Epithelial cell of esophagus (primary cell): ENCODE data around the gene FAM171A1.

Experiments
- DNase-seq: peaks from one replicate; pipeline ENCODE4 v3.0.0; 2010; ENCODE audit warnings: low read depth
- H3K4me3 ChIP-seq: 2 replicates; pipeline ENCODE4 v1.5.1; 2011; ENCODE audit warnings: mild to moderate bottlenecking, low read length, control low read depth
- TF ChIP-seq, protein P1 (sequence below): IDR thresholded peaks from 2 replicates; pipeline ENCODE4 v1.5.1; 2011; ENCODE audit warnings: low read depth, mild to moderate bottlenecking, low read length, control low read depth, inconsistent platforms; ENCODE audit not compliant: insufficient read depth; ENCODE audit errors: missing control alignments

Gene FAM171A1

DNA sequence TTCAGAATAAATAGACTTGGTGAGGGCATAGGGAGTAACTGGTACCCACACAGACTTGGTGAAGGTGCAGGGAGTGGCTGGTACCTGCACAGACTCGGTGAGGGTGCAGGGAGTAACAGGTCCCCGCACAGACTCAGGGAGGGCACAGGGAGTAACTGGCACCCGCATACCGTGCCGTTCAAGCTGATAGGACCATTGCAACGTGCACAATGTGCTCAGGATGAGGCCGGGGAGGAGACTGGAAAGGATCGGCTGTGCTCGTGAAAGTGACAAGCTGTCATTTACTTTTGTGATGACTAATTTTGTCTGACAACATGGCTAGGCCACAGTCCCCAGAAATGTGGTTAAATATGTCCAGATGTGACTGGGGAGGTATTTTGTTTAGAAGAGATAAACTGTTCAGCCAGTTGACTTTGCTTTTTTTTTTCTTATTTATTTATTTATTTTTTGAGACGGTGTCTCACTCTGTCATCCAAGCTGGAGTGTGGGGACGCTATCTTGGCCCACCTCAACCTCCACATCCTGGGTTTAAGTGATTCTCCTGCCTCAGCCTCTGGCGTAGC is 126.4 kb downstream of the FAM171A1 start:
- H3K4me3 ChIP-seq: no peak overlapping the region
- TF ChIP-seq, protein P1, sequence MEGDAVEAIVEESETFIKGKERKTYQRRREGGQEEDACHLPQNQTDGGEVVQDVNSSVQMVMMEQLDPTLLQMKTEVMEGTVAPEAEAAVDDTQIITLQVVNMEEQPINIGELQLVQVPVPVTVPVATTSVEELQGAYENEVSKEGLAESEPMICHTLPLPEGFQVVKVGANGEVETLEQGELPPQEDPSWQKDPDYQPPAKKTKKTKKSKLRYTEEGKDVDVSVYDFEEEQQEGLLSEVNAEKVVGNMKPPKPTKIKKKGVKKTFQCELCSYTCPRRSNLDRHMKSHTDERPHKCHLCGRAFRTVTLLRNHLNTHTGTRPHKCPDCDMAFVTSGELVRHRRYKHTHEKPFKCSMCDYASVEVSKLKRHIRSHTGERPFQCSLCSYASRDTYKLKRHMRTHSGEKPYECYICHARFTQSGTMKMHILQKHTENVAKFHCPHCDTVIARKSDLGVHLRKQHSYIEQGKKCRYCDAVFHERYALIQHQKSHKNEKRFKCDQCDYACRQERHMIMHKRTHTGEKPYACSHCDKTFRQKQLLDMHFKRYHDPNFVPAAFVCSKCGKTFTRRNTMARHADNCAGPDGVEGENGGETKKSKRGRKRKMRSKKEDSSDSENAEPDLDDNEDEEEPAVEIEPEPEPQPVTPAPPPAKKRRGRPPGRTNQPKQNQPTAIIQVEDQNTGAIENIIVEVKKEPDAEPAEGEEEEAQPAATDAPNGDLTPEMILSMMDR: no peak
- no peak for DNase-seq

DNA sequence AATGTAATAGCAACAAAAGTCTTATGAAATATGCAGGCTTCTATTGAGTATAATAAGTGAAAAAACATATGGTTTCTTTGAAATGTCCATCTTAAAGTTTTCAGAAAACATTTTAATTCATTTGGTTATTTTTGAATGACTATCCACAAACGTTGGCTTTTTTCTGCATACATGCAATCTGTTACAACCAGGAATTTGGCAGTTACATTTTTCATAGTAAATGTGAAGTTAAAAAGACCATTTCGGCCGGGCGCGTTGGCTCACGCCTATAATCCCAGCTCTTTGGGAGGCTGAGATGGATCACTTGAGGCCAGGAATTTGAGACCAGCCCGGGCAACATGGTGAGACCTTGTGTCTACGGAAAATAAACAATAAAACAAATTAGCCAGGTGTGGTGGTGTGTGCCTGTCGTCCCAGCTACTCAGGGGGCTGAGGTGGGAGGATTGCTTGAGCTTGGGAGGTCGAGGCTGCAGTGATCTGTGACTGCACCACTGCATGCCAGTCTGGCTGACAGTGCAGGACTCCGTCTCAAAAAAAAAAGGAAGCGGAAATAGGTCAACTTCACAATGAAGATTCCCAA is 128.7 kb downstream of the FAM171A1 start:
- no peak overlapping the region for H3K4me3 ChIP-seq
- TF ChIP-seq, protein P1: no peak
- no peak for DNase-seq

DNA sequence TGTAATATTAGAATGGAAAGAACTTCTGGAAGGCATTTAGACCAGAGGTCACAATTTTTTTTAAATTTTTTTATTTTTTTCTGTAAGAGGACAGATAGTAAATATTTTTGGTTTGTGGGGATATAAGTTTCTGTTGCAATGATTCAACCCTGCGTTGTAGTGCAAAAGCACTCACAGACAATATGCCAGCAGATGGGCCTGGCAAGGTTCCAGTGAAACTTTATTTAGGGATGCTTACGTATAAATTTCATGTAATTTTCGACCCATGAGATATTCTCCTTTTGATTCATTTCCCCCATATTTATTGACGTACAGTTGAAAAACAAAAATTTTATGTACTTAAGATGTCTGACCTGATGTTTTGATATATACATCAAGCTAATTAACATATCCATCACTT is 129.8 kb downstream of the FAM171A1 start:
- DNase-seq: no peak
- H3K4me3 ChIP-seq: no peak overlapping the region
- TF ChIP-seq, protein P1: no peak

DNA sequence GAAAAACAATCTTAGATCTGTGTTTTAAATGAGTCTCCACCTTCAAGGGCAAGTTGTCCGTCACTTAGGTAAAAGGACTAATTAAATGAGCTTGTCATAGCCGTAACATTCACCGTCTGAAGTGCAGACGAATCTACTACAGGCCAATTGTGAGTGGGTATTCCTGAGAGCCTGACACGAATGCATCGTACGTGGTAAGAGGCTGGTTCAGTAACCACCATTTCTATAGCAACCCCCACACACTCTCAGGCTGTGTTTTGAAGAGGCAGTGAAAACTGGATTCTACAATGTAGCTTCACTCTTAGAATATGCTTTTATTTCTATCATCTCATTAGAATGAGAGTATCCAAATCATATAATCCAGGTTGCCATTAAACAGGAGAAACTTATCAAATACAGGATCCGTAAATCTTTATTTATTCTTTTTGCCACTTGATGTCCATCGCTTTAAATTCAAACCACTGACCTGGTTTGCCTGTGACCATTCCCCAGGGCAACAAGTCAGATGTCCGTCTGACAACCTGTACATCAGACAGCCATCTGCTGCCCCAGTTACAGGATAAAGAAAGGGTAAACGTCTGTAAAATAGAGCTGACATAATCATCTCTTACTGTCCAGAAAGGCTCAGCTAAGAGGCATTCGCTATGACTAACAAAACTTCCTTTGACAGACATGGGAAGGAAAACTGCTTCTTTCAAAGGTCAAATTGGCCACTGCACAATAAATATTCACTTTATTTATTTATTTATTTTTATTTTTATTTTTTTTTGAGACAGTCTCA is 132.3 kb downstream of the FAM171A1 start:
- TF ChIP-seq, protein P1: no peak
- no peak overlapping the region for H3K4me3 ChIP-seq
- no peak for DNase-seq

DNA sequence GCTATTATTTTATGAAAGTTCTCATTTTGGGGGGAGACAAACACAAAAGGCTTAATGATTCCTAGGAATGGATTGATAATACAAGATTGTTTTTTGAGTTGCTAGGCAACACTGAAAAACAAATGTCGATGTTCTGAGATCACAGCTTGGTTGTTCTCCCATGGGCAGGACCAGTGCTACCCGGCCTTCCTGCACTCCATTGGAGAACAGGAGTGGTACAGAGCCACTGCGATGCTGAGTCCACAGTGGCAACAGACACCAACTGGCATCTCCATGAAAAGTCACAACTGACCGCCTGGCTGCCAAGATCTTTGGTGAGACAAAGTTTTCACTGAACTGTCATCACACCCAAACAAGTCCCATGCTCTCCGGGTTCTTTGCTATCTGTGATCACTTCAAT is 133.7 kb downstream of the FAM171A1 start:
- TF ChIP-seq, protein P1: no peak
- DNase-seq: peak; percentile 27
- H3K4me3 ChIP-seq: no peak overlapping the region

DNA sequence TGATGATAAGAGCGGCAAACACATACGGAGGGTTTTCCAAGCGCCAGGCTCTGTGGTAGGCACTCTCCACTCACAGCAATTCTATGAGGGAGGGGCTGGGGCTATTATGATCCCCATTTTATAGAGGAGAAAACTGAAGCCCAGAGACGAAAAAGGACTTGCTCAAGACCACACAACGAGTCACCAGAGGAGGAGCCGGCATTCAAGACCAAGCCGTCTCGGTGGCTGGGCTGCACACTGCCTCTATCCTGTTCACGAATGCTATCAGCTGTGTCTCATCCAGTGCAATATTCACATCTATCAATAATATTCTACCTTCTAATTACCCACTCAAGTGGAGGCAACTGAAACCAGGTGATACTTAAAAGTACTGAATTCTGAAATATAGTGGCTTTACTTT is 134.7 kb downstream of the FAM171A1 start:
- no peak overlapping the region for H3K4me3 ChIP-seq
- TF ChIP-seq, protein P1: no peak
- DNase-seq: peak; percentile 33
